Astrocyte (in vitro differentiated cells and primary cell): ENCODE data around the gene WASHC3. TPM values are rescaled to one million over a fixed set of nuclear protein-coding genes. Genes with fewer than 3 reads are reported as not detected.

ENCODE experiments used
- DNase-seq: peaks from one replicate; pipeline ENCODE4 v3.0.0-alpha.2; 2010; ENCODE audit warnings: low read depth
- FAIRE-seq: peaks from 2 replicates; lab custom pipeline; 2011; peaks lifted over from hg19 to GRCh38; lab: Jason Lieb, UNC
- H2AFZ ChIP-seq: 2 replicates; pipeline ENCODE4 v1.6.0; 2012; ENCODE audit warnings: low read depth, low read length, inconsistent platforms
- H3K27ac ChIP-seq: 2 replicates; pipeline ENCODE4 v1.5.1; 2011; ENCODE audit warnings: low read depth, low read length, inconsistent platforms
- H3K27me3 ChIP-seq: 2 replicates; pipeline ENCODE4 v1.6.0; 2011; ENCODE audit warnings: low read length, inconsistent platforms; ENCODE audit not compliant: insufficient read depth
- H3K36me3 ChIP-seq: 2 replicates; pipeline ENCODE4 v1.5.1; 2011; ENCODE audit warnings: low read length, inconsistent platforms; ENCODE audit not compliant: insufficient read depth
- H3K4me1 ChIP-seq: 2 replicates; pipeline ENCODE4 v1.5.1; 2011; ENCODE audit warnings: low read length, inconsistent platforms; ENCODE audit not compliant: insufficient read depth
- H3K4me2 ChIP-seq: 2 replicates; pipeline ENCODE4 v1.6.0; 2012; ENCODE audit warnings: low read length, inconsistent platforms
- H3K4me3 ChIP-seq: 2 replicates; pipeline ENCODE4 v1.5.1; 2011; ENCODE audit warnings: low read depth, mild to moderate bottlenecking, low read length, inconsistent platforms; ENCODE audit not compliant: insufficient read depth
- H3K79me2 ChIP-seq: 2 replicates; pipeline ENCODE4 v1.6.0; 2012; ENCODE audit warnings: mild to moderate bottlenecking, low read length, inconsistent platforms; ENCODE audit not compliant: insufficient read depth
- H3K9ac ChIP-seq: 2 replicates; pipeline ENCODE4 v1.6.0; 2012; ENCODE audit warnings: mild to moderate bottlenecking, low read length, inconsistent platforms
- H3K9me3 ChIP-seq: 2 replicates; pipeline ENCODE4 v1.5.1; 2012; ENCODE audit warnings: low read depth, mild to moderate bottlenecking, low read length, inconsistent platforms; ENCODE audit not compliant: insufficient read depth
- H4K20me1 ChIP-seq: 2 replicates; pipeline ENCODE4 v1.6.0; 2012; ENCODE audit warnings: low read length, inconsistent platforms; ENCODE audit not compliant: insufficient read depth
- H3K27ac Mint-ChIP-seq: one replicate; pipeline ENCODE4 v1.8.0; 2021; ENCODE audit warnings: mild to moderate bottlenecking, mixed read lengths; ENCODE audit not compliant: unreplicated experiment
- H3K27me3 Mint-ChIP-seq: one replicate; pipeline ENCODE4 v1.8.0; 2021; ENCODE audit warnings: low read depth, mixed read lengths; ENCODE audit not compliant: unreplicated experiment
- H3K36me3 Mint-ChIP-seq: one replicate; pipeline ENCODE4 v1.8.0; 2021; ENCODE audit warnings: low read depth, mixed read lengths; ENCODE audit not compliant: unreplicated experiment
- H3K4me1 Mint-ChIP-seq: one replicate; pipeline ENCODE4 v1.8.0; 2021; ENCODE audit warnings: low read depth, mixed read lengths; ENCODE audit not compliant: unreplicated experiment
- H3K4me3 Mint-ChIP-seq: one replicate; pipeline ENCODE4 v1.8.0; 2021; ENCODE audit warnings: mild to moderate bottlenecking, moderate library complexity, mixed read lengths; ENCODE audit not compliant: unreplicated experiment
- H3K9me3 Mint-ChIP-seq: one replicate; pipeline ENCODE4 v1.8.0; 2021; ENCODE audit warnings: mild to moderate bottlenecking, mixed read lengths; ENCODE audit not compliant: unreplicated experiment
- EZH2 ChIP-seq: IDR thresholded peaks from 2 replicates; pipeline ENCODE4 v1.6.1; 2012; ENCODE audit warnings: mild to moderate bottlenecking, low read length, inconsistent platforms; ENCODE audit not compliant: insufficient read depth
- total RNA-seq: library from RNA; stranded (reverse); gene quantifications from 2 replicates; pipeline ENCODE4 v1.2.1, GENCODE V29; 2021
- TF ChIP-seq, protein P1 (sequence below): IDR thresholded peaks from 2 replicates; pipeline ENCODE4 v1.5.1; 2011; ENCODE audit warnings: low read depth, mild to moderate bottlenecking, inconsistent platforms, low read length, moderate library complexity; ENCODE audit not compliant: insufficient read depth

WASHC3 gene
- total RNA-seq, 1 donor from 2014 or later: 22.6 TPM

GRCh38 chr12:102107970-102108369, 46.2 kb upstream of the WASHC3 start:
- Mint-ChIP-seq H3K4me1 (no peaks in the 10 kb centered on the region), H3K4me3 (no peak overlapping the region), H3K27ac (no peak overlapping the region), H3K36me3 (peaks cover 24% of the 10 kb centered on the region), H3K27me3 (no peaks in the 10 kb centered on the region), H3K9me3 (peaks cover 1% of the 10 kb centered on the region)
- no peak overlapping the region for H2AFZ ChIP-seq
- no peaks in the 10 kb centered on the region for H3K4me1 ChIP-seq
- H3K4me3 ChIP-seq: no peak overlapping the region
- peaks cover 22% of the 10 kb centered on the region for H3K36me3 ChIP-seq
- H3K9me3 ChIP-seq: peaks cover 3% of the 10 kb centered on the region
- no peak for DNase-seq
- H3K27ac ChIP-seq: no peak overlapping the region
- H3K27me3 ChIP-seq: no peaks in the 10 kb centered on the region
- H3K9ac ChIP-seq: no peak overlapping the region
- no peak for FAIRE-seq
- no peak overlapping the region for H3K4me2 ChIP-seq
- no peaks in the 10 kb centered on the region for H4K20me1 ChIP-seq
- no peak for TF ChIP-seq EZH2
- TF ChIP-seq, protein P1, sequence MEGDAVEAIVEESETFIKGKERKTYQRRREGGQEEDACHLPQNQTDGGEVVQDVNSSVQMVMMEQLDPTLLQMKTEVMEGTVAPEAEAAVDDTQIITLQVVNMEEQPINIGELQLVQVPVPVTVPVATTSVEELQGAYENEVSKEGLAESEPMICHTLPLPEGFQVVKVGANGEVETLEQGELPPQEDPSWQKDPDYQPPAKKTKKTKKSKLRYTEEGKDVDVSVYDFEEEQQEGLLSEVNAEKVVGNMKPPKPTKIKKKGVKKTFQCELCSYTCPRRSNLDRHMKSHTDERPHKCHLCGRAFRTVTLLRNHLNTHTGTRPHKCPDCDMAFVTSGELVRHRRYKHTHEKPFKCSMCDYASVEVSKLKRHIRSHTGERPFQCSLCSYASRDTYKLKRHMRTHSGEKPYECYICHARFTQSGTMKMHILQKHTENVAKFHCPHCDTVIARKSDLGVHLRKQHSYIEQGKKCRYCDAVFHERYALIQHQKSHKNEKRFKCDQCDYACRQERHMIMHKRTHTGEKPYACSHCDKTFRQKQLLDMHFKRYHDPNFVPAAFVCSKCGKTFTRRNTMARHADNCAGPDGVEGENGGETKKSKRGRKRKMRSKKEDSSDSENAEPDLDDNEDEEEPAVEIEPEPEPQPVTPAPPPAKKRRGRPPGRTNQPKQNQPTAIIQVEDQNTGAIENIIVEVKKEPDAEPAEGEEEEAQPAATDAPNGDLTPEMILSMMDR: no peak
- H3K79me2 ChIP-seq: no peaks in the 10 kb centered on the region

DNA sequence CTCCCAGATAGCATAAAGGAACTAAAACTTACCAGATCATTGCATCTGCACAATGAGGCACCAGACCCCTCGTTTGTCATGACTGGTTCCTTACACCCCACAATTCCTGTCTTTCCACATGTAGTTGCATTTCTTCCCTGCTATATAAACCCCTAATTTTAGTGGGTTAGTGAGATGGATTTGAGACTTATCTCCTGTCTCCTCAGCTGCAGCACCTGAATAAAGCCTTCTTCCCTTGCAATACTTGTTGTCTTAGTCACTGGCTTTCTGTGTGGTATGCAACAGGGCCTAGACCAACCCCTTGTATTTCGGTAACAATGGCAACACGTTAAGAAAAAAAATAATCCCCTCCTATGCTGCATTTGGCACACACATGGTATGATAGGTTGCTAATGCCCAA, 45.1 kb upstream of the WASHC3 start:
- no peaks in the 10 kb centered on the region for H3K27me3 ChIP-seq
- H3K9me3 ChIP-seq: peaks cover 3% of the 10 kb centered on the region
- DNase-seq: no peak
- no peaks in the 10 kb centered on the region for H3K4me1 Mint-ChIP-seq
- H4K20me1 ChIP-seq: no peaks in the 10 kb centered on the region
- no peak overlapping the region for H3K4me2 ChIP-seq
- no peaks in the 10 kb centered on the region for H3K27me3 Mint-ChIP-seq
- H3K36me3 Mint-ChIP-seq: peaks cover 24% of the 10 kb centered on the region
- peaks cover 1% of the 10 kb centered on the region for H3K9me3 Mint-ChIP-seq
- H3K36me3 ChIP-seq: peaks cover 22% of the 10 kb centered on the region
- FAIRE-seq: no peak
- no peak overlapping the region for H3K27ac Mint-ChIP-seq
- TF ChIP-seq EZH2: no peak
- TF ChIP-seq, protein P1: no peak
- no peak overlapping the region for H3K27ac ChIP-seq
- H3K9ac ChIP-seq: no peak overlapping the region
- no peak overlapping the region for H3K4me3 Mint-ChIP-seq
- no peaks in the 10 kb centered on the region for H3K4me1 ChIP-seq
- H2AFZ ChIP-seq: no peak overlapping the region
- no peaks in the 10 kb centered on the region for H3K79me2 ChIP-seq
- H3K4me3 ChIP-seq: no peak overlapping the region

GRCh38 chr12:102096855-102097254, 35.1 kb upstream of the WASHC3 start:
- Histone ChIP-seq H4K20me1 (no peaks in the 10 kb centered on the region), H3K4me1 (peaks cover 6% of the 10 kb centered on the region), H3K27ac (no peak overlapping the region), H3K9me3 (no peaks in the 10 kb centered on the region), H3K4me2 (no peak overlapping the region), H3K27me3 (no peaks in the 10 kb centered on the region), H2AFZ (no peak overlapping the region), H3K9ac (no peak overlapping the region), H3K4me3 (no peak overlapping the region), H3K36me3 (peaks cover 11% of the 10 kb centered on the region), H3K79me2 (no peaks in the 10 kb centered on the region)
- FAIRE-seq (no peak), DNase-seq (no peak)
- H3K4me1 Mint-ChIP-seq: peaks cover 12% of the 10 kb centered on the region
- TF ChIP-seq EZH2: no peak
- TF ChIP-seq, protein P1: no peak
- H3K4me3 Mint-ChIP-seq: no peak overlapping the region
- no peaks in the 10 kb centered on the region for H3K27me3 Mint-ChIP-seq
- no peaks in the 10 kb centered on the region for H3K9me3 Mint-ChIP-seq
- H3K27ac Mint-ChIP-seq: no peak overlapping the region
- no peaks in the 10 kb centered on the region for H3K36me3 Mint-ChIP-seq
